Urinary bladder (tissue), 4 donors: ENCODE data around the gene PSMG1. TPM values are rescaled to one million over a fixed set of nuclear protein-coding genes. Genes with fewer than 3 reads are reported as not detected.
"Not testable (repeated sequence)": the region's sequence is repeated elsewhere in the genome, so short reads cannot be mapped to it uniquely, and the experiment has no call there.

Experiments
- DNase-seq: peaks from one replicate; pipeline ENCODE4 v3.0.0-alpha.2; 2015; ENCODE audit errors: extremely low spot score
- H3K27ac ChIP-seq: one replicate; pipeline ENCODE4 v1.5.1; 2013; ENCODE audit warnings: low read depth, mild to moderate bottlenecking, moderate library complexity
- H3K36me3 ChIP-seq: one replicate; pipeline ENCODE4 v1.6.1; 2013; ENCODE audit warnings: mild to moderate bottlenecking, moderate library complexity; ENCODE audit not compliant: insufficient read depth
- H3K4me1 ChIP-seq: one replicate; pipeline ENCODE4 v1.6.1; 2013; ENCODE audit warnings: mild to moderate bottlenecking, moderate library complexity; ENCODE audit not compliant: insufficient read depth
- H3K4me3 ChIP-seq: one replicate; pipeline ENCODE4 v1.5.1; 2013; ENCODE audit warnings: low read depth, low read length
- WGBS: extraction: QIAGEN DNeasy Blood & Tissue Kit; methylation state at CpG from one replicate; pipeline ENCODE4 v1.1.7; 2013; 5-methylcytosine and 5-hydroxymethylcytosine counted together
- polyA plus RNA-seq: library from polyadenylated mRNA; stranded (reverse); fragments of 200-250 nt; gene quantifications from one replicate; pipeline ENCODE4 v1.2.3, GENCODE V29; 2013
- total RNA-seq: library from RNA; depleted of rRNA; stranded (reverse); fragments of >200 nt; gene quantifications from one replicate; pipeline ENCODE4 v1.2.3, GENCODE V29; 2014
- donor health status: healthy with polysubstance abuse.
- donor health status: healthy.

Gene PSMG1
- 23.5 TPM for total RNA-seq
- 28.3 TPM for polyA plus RNA-seq

DNA sequence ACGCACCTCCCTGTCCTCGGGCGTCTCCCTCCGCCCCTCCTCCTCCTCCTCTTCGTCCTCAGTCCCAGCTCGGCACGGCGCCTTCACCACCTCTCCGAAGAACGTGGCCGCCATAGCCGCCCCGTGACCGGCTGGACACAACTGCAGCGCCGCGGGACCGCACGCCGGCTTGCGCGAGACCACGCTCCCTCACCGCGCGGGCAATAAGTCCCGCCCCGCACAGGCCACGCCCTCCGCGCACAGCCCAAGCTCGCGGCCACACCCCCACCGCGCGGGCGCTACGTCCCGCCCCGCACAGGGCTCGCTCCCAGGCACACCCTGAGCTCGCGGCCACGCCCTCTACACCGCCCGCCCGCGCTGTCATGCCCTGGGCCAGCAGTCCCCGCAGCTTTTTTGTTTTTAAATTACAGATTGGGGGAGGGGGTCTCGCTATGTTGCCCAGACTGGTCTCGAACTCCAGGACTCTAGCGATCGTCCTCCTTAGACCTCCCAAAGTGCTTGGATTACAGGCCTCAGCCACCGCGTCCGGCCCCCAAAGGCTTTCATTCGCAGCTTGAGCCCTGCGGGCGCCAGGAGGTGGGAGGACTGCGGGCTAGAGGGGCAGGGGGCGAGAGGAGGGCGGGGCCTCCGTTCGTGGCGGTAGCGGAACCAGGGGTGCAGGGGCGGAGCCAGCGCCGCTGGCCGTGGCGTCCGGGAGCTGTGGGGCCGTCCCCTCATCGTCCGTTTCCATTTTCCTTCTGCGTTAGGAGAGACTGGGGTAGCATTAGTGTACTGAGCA lies at the start of gene PSMG1:
PSMG1 (minus strand) TSS at position 180 of the 778 bp plus-strand sequence; CDS start at position 114, 66 bp downstream.
- peak; percentile 64 for DNase-seq
- peak within 1 kb of the TSS; percentile 79 for H3K27ac ChIP-seq
- peak within 1 kb of the TSS; percentile 64 for H3K4me3 ChIP-seq
- no peaks in the 10 kb centered on the region for H3K4me1 ChIP-seq
- H3K36me3 ChIP-seq: no peaks in the 10 kb centered on the region
- under 1% methylated on average over 76 of the region's 76 CpGs for WGBS

- Histone ChIP-seq H3K4me3 (no peak overlapping the region), H3K27ac (no peak overlapping the region), H3K4me1 (no peaks in the 10 kb centered on the region), H3K36me3 (peaks cover 6% of the 10 kb centered on the region)
- no peak for DNase-seq
- WGBS: 87% methylated on average over 3 of the region's 3 CpGs
Observed at GRCh38 chr21:39232861-39233291, 49.6 kb upstream of the PSMG1 start.

DNA sequence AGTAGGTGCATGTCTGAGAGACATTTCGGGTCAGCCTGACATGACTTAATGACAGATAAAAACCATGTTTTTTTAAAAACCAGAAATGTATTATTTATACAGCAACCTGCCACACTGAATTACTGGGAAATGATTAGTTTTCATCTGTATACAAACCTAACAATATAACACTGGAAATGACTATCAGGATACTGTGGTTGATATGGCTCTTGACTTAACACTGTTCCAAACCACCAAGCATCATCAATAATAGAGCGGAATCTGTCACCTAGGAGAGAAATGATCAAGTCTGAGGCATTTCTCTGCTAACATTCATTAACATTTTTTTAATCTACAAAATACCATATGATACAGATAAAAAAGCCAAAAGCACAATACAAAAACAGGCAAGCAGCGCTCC lies 41.7 kb upstream of the PSMG1 start:
- Histone ChIP-seq H3K27ac (no peak overlapping the region), H3K4me3 (no peak overlapping the region), H3K4me1 (no peaks in the 10 kb centered on the region), H3K36me3 (no peaks in the 10 kb centered on the region)
- 98% methylated on average over 3 of the region's 3 CpGs for WGBS
- no peak for DNase-seq

- Histone ChIP-seq H3K4me1 (no peaks in the 10 kb centered on the region), H3K36me3 (no peaks in the 10 kb centered on the region), H3K4me3 (no peak overlapping the region), H3K27ac (no peak overlapping the region)
- no peak for DNase-seq
- 91% methylated on average over 3 of the region's 3 CpGs for WGBS
Observed at GRCh38 chr21:39221997-39222486, 38.8 kb upstream of the PSMG1 start.

- Histone ChIP-seq H3K4me3 (no peak overlapping the region), H3K36me3 (no peaks in the 10 kb centered on the region), H3K4me1 (no peaks in the 10 kb centered on the region), H3K27ac (no peak overlapping the region)
- no peak for DNase-seq
- 96% methylated on average over 7 of the region's 7 CpGs for WGBS
Observed at GRCh38 chr21:39221282-39221996, 38.2 kb upstream of the PSMG1 start.

- 98% methylated on average over 2 of the region's 2 CpGs for WGBS
- not testable (repeated sequence) for DNase-seq, H3K4me3 ChIP-seq, H3K27ac ChIP-seq, H3K4me1 ChIP-seq, H3K36me3 ChIP-seq
Observed at GRCh38 chr21:39220875-39221274, 37.6 kb upstream of the PSMG1 start.

DNA sequence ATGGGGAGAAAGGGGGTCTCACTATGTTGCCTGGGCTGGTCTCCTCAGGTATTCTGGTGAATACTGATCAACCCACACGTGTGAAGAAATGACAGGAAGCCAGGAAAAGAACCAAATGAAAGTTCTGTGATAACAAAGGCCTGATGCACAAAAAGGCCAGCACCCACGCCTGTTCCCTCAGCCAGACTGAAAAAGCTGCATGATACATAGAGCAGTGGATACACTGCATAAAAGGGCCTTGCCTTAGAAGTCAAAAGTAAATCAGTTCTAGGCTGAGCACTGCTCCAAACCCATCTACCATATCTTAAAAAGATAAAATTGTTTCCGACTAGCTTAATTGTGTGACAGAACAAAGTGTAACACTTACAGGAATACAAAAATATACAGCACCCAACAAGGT lies 36.9 kb upstream of the PSMG1 start:
- 78% methylated on average over 3 of the region's 3 CpGs for WGBS
- no peak overlapping the region for H3K4me3 ChIP-seq
- no peak for DNase-seq
- H3K27ac ChIP-seq: no peak overlapping the region
- no peaks in the 10 kb centered on the region for H3K36me3 ChIP-seq
- no peaks in the 10 kb centered on the region for H3K4me1 ChIP-seq

- no peak overlapping the region for H3K4me3 ChIP-seq
- H3K36me3 ChIP-seq: no peaks in the 10 kb centered on the region
- no peak for DNase-seq
- H3K4me1 ChIP-seq: no peaks in the 10 kb centered on the region
- 90% methylated on average over 4 of the region's 4 CpGs for WGBS
- H3K27ac ChIP-seq: no peak overlapping the region
Observed at GRCh38 chr21:39218082-39218409, 34.8 kb upstream of the PSMG1 start.

DNA sequence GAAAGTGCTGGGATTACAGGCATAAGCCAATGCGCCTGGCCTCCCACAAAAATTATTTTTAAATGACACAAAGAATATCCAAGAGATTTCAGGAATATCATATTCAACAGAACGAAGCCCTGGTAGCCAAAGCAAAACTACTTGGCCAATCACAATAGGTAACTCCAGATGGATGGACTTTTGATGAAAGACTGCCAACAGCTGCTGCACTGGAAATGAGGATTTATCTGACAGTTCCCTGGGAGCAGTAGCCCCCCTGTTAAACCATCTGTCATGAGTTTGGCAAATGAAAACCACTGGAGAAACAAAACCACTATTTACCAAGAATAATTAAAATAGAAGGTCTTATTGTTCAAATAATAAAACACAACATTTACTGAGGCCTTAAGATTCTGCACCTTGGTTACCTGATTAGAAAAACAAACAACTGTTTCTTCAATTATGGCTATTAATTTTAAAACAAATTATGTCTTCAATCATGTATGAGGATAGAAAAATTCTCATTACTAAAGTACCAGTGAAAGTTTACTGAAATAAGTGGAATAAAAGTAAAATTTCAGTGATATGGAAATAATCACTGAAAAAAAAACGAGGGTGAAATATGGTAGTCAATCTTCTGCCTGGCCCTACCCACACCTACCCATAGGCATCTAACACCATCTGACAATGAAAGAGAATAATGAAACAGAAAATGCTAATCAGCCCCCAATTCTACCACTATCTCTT lies 34.3 kb upstream of the PSMG1 start:
- no peaks in the 10 kb centered on the region for H3K4me1 ChIP-seq
- no peak for DNase-seq

GRCh38 chr21:39216290-39216689 lies 33.0 kb upstream of the PSMG1 start:
- Histone ChIP-seq H3K36me3 (no peaks in the 10 kb centered on the region), H3K4me1 (no peaks in the 10 kb centered on the region), H3K4me3 (no peak overlapping the region), H3K27ac (no peak overlapping the region)
- WGBS: 81% methylated on average over 2 of the region's 2 CpGs
- DNase-seq: no peak

More for the DNA sequence above, 34.3 kb upstream of the PSMG1 start:
- H3K4me3 ChIP-seq: no peak overlapping the region
- no peaks in the 10 kb centered on the region for H3K36me3 ChIP-seq
- 92% methylated on average over 3 of the region's 3 CpGs for WGBS
- no peak overlapping the region for H3K27ac ChIP-seq

DNA sequence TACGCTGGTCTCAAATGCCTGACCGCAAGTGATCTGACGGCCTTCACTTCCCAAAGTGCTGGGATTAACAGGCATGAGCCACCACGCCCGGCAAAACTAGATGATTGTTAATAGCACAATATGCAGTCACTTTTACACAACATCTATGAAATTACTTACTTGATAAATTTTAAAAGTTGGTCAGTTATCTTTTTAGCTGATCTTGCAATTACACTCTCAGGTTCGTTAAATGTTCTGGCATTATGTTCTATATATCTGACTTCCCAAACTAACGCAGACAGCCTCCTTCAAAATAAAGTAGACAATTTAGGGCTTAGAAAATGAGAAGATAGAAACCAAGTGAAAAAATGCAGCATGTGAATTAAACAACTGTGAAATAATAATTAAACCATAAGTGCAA lies 31.8 kb upstream of the PSMG1 start:
- Histone ChIP-seq H3K27ac (no peak overlapping the region), H3K4me1 (no peaks in the 10 kb centered on the region), H3K4me3 (no peak overlapping the region), H3K36me3 (no peaks in the 10 kb centered on the region)
- WGBS: 95% methylated on average over 7 of the region's 7 CpGs
- DNase-seq: no peak

DNA sequence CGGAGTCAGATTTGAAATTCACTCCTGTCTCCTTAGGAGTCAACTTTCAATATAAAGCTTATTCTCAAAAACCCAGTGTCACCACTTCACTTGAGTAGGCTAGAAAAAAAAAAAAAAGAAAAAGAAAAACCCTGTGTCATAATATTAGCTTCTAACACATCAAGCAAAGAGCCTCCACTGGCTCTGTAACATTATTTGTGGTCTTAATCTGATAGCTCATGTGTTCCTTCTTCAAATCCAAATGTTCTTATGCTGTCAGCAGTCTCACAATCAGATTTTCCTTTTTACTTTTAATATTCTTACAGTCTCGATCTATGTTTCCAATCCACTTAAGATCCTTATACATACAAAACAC lies 26.1 kb upstream of the PSMG1 start:
- Histone ChIP-seq H3K4me3 (no peak overlapping the region), H3K36me3 (peaks cover 8% of the 10 kb centered on the region), H3K4me1 (peaks cover 2% of the 10 kb centered on the region), H3K27ac (no peak overlapping the region)
- 47% methylated on average over 2 of the region's 2 CpGs for WGBS
- DNase-seq: no peak

GRCh38 chr21:39208624-39209333 lies 25.5 kb upstream of the PSMG1 start:
- H3K4me1 ChIP-seq: peaks cover 2% of the 10 kb centered on the region
- H3K4me3 ChIP-seq: no peak overlapping the region
- DNase-seq: no peak
- 87% methylated on average over 6 of the region's 6 CpGs for WGBS
- peaks cover 8% of the 10 kb centered on the region for H3K36me3 ChIP-seq
- no peak overlapping the region for H3K27ac ChIP-seq
